HepG2 (cell line): ENCODE data around the gene DCPS. TPM values are rescaled to one million over a fixed set of nuclear protein-coding genes. Genes with fewer than 3 reads are reported as not detected.

Source experiments
- ARID3A ChIP-seq: IDR thresholded peaks from 2 replicates; pipeline ENCODE4 v1.6.1; 2012; ENCODE audit warnings: low read depth, low read length, improper control_type of control experiment
- ARID5B ChIP-seq: IDR thresholded peaks from 2 replicates; pipeline ENCODE4 v1.4.0; 2020; ENCODE audit warnings: mild to moderate bottlenecking, missing genetic modification reagents
- DNMT3B ChIP-seq: conservative IDR thresholded peaks from 2 replicates; pipeline ENCODE4 v1.6.1; 2016; ENCODE audit warnings: missing biosample characterization, control low read depth
- KLF9 ChIP-seq: IDR thresholded peaks from 2 replicates; pipeline ENCODE4 v1.6.1; 2016; ENCODE audit warnings: low read depth
- MXI1 ChIP-seq: IDR thresholded peaks from 3 replicates; pipeline ENCODE4 v1.6.1; 2012; ENCODE audit warnings: low read depth, low read length, inconsistent platforms, borderline replicate concordance
- TBX3 ChIP-seq: fragments of 450-650 bp; IDR thresholded peaks from 2 replicates; pipeline ENCODE4 v1.6.1; 2017; ENCODE audit warnings: antibody characterized with exemption, mild to moderate bottlenecking, inconsistent platforms, borderline replicate concordance
- ZNF280B ChIP-seq: sonication (generic); formaldehyde crosslinking; IDR thresholded peaks from 2 replicates; pipeline ENCODE4 v1.5.0; 2020; ENCODE audit warnings: missing genetic modification reagents, mild to moderate bottlenecking, borderline replicate concordance
- ZNF883 ChIP-seq: sonication (generic); formaldehyde crosslinking; IDR thresholded peaks from 2 replicates; pipeline ENCODE4 v1.5.1; 2020; ENCODE audit warnings: mild to moderate bottlenecking, missing genetic modification reagents; ENCODE audit errors: not compliant biosample characterization
- polyA plus RNA-seq, 8 experiments: library from polyadenylated mRNA; depleted of rRNA in 3 of 8; stranded (reverse) in 7 of 8; unstranded in 1 of 8; fragments of >200 nt; fragmentation: Illumina TruSeq in 4 of 8; extraction: Trizol in 4 of 8; gene quantifications; 2 replicates each; pipeline versions ENCODE4 v1.2.1 to v1.2.3, GENCODE V29; 2011 to 2016; ENCODE audit warnings: low read depth in 4 of 8, missing spikeins in 1 of 8, mixed read lengths in 1 of 8; ENCODE audit not compliant: insufficient read depth in 1 of 8
- total RNA-seq, 5 experiments: library from RNA; depleted of rRNA; stranded (reverse); fragments of >200 nt; fragmentation: Illumina TruSeq; extraction: Trizol; gene quantifications; 2 replicates each; pipeline ENCODE4 v1.2.3, GENCODE V29; 2016; ENCODE audit warnings: low read depth in 1 of 5

Gene DCPS
- total and polyA plus RNA-seq, 2 of the 13 experiments (the other 11 are each of a cell fraction or from before 2014, with no cell fraction given) = 21.9 to 22.5 TPM

- TF ChIP-seq MXI1 (no peak), ZNF280B (CRISPR knock-in tag) (no peak), TBX3 (no peak), ARID3A (no peak), ZNF883 (CRISPR knock-in tag) (no peak), ARID5B (no peak), DNMT3B (CRISPR knock-in tag) (no peak), KLF9 (no peak)
These were observed 25.2 kb downstream of the DCPS start (continued) for GRCh38 chr11:126328938-126329643.
